Naive B cell (primary cell): ENCODE data around the gene ERC2. TPM values are rescaled to one million over a fixed set of nuclear protein-coding genes. Genes with fewer than 3 reads are reported as not detected.

Experiments
- ATAC-seq, 2 donors: fragments of 150-1000 bp; cut with Tn5 transposase; 2 replicates each; pipeline ENCODE4 v1.10.0; 2021; ENCODE audit warnings: low read depth in 2 of 2, mild to moderate bottlenecking in 2 of 2, moderate library complexity in 2 of 2
- DNase-seq: peaks from one replicate; pipeline ENCODE4 v3.0.0; 2022
- H3K27ac Mint-ChIP-seq, 6 donors: one replicate each; pipeline ENCODE4 v1.8.0; 2020 to 2022; ENCODE audit warnings: mild to moderate bottlenecking in 6 of 6, mixed read lengths in 6 of 6, moderate library complexity in 5 of 6, inconsistent platforms in 2 of 6
- H3K27me3 Mint-ChIP-seq, 3 donors: one replicate each; pipeline ENCODE4 v1.8.0; 2021 to 2022; ENCODE audit warnings: mixed read lengths in 3 of 3, mild to moderate bottlenecking in 1 of 3
- H3K36me3 Mint-ChIP-seq, 2 donors: one replicate each; pipeline ENCODE4 v1.8.0; 2020 to 2022; ENCODE audit warnings: mixed read lengths in 2 of 2, inconsistent platforms in 1 of 2, mild to moderate bottlenecking in 1 of 2
- H3K4me1 Mint-ChIP-seq, 3 donors: one replicate each; pipeline ENCODE4 v1.8.0; 2020 to 2022; ENCODE audit warnings: mixed read lengths in 3 of 3, inconsistent platforms in 1 of 3, mild to moderate bottlenecking in 1 of 3, moderate library complexity in 1 of 3
- H3K4me3 Mint-ChIP-seq, 8 donors: one replicate each; pipeline ENCODE4 v1.8.0; 2020 to 2022; ENCODE audit warnings: mild to moderate bottlenecking in 8 of 8, mixed read lengths in 8 of 8, moderate library complexity in 8 of 8, inconsistent platforms in 2 of 8
- H3K9me3 Mint-ChIP-seq, 7 donors: one replicate each; pipeline ENCODE4 v1.8.0; 2020 to 2022; ENCODE audit warnings: mixed read lengths in 7 of 7, mild to moderate bottlenecking in 5 of 7, inconsistent platforms in 2 of 7, moderate library complexity in 1 of 7
- polyA plus RNA-seq, 6 donors: library from polyadenylated mRNA; unstranded; fragments of 300-500 nt; fragmentation: Illumina TruSeq; gene quantifications; one replicate each; pipeline ENCODE4 v1.2.3, GENCODE V29; 2021; ENCODE audit warnings: low read depth in 6 of 6

ERC2 gene
- polyA plus RNA-seq, 6 donors from 2014 or later: not detected

- no peak for DNase-seq
- no peaks in the 10 kb centered on the region for H3K27me3 Mint-ChIP-seq
- no peak for ATAC-seq
- H3K36me3 Mint-ChIP-seq: no peaks in the 10 kb centered on the region
- peaks cover 0 to 1% (median 0%) of the 10 kb centered on the region in 7 donors for H3K9me3 Mint-ChIP-seq
- H3K4me1 Mint-ChIP-seq: no peaks in the 10 kb centered on the region
- no peak overlapping the region for H3K27ac Mint-ChIP-seq
- no peak overlapping the region for H3K4me3 Mint-ChIP-seq
Measured at GRCh38 chr3:56003129-56003528, 465.1 kb downstream of the ERC2 start.

DNA sequence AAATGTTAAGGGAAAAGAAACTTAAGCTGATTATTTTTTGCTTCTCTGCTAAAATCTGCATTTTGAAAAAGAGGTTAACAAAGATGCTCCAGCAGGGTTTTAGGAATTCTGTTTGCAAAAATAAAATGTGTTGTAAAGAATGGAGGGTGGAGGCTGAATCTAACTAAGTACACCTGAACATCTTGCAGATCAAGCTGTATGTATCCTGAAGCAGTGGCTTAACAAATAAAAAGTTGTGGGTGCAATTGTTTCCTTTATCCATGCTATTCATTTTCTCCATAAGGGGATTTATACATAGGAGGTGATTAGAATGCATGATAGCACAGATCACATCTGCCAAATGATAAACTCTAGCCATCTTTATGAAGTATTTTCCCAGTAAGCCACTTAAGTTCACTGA is 466.3 kb downstream of the ERC2 start:
- Mint-ChIP-seq H3K27ac (no peak overlapping the region), H3K9me3 (peaks cover 0 to 1% (median 0%) of the 10 kb centered on the region in 7 donors), H3K4me3 (no peak overlapping the region), H3K27me3 (no peaks in the 10 kb centered on the region), H3K36me3 (no peaks in the 10 kb centered on the region), H3K4me1 (no peaks in the 10 kb centered on the region)
- ATAC-seq (no peak), DNase-seq (no peak)

GRCh38 chr3:56001537-56001936 is 466.7 kb downstream of the ERC2 start:
- H3K4me3 Mint-ChIP-seq: no peak overlapping the region
- H3K27ac Mint-ChIP-seq: no peak overlapping the region
- no peaks in the 10 kb centered on the region for H3K36me3 Mint-ChIP-seq

DNA sequence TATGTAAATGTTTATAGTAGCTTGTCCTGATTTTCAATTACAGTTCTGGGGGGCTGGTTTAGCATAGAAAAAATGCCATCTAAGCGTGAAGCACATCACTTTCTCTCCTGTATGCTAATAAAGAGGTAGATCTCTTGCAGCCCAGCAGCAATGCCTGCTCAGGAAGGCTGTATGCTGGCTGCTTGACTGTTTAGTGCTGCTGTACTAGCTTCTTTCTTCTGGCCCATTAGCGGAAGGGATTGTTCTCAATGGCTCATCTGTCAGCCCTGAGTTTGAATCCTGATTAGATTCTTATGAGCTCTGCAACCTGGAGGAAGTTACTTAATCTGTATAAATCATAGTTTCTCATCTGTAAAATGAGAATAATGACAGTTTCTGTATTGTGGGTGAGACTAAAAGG is 478.9 kb downstream of the ERC2 start:
- no peak overlapping the region for H3K4me3 Mint-ChIP-seq
- no peak for ATAC-seq
- no peaks in the 10 kb centered on the region for H3K36me3 Mint-ChIP-seq
- H3K27me3 Mint-ChIP-seq: peaks cover 0 to 4% (median 4%) of the 10 kb centered on the region in 3 donors
- no peak overlapping the region for H3K27ac Mint-ChIP-seq
- DNase-seq: no peak
- no peaks in the 10 kb centered on the region for H3K4me1 Mint-ChIP-seq
- H3K9me3 Mint-ChIP-seq: peaks cover 0 to 3% (median 0%) of the 10 kb centered on the region in 7 donors

More at GRCh38 chr3:56001537-56001936, 466.7 kb downstream of the ERC2 start:
- no peaks in the 10 kb centered on the region for H3K27me3 Mint-ChIP-seq
- no peak for DNase-seq
- no peak for ATAC-seq
- H3K4me1 Mint-ChIP-seq: no peaks in the 10 kb centered on the region
- peaks cover 0 to 1% (median 0%) of the 10 kb centered on the region in 7 donors for H3K9me3 Mint-ChIP-seq

DNA sequence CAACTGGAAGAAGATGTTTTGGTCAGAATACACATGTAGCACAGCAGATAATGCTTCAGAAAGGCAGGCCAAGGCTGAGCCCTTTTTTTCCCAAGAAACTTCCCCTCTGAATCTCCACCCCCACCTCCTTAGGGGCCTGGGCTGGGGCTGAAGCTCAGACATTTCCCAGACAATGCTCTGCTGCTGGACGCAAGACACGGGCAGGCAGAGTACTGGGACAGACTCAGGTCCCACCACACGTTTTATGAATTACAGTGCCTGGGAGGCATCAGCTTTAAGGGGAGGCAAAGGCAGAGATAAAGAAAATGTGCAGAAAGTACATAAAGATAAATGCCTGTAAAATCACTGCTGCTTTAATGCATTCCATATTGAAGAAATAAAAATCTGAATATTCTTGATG is 479.4 kb downstream of the ERC2 start:
- Mint-ChIP-seq H3K4me3 (no peak overlapping the region), H3K4me1 (no peaks in the 10 kb centered on the region), H3K36me3 (no peaks in the 10 kb centered on the region), H3K9me3 (peaks cover 0 to 3% (median 0%) of the 10 kb centered on the region in 7 donors), H3K27me3 (peaks cover 0 to 4% (median 4%) of the 10 kb centered on the region in 3 donors), H3K27ac (no peak overlapping the region)
- DNase-seq: no peak
- ATAC-seq: no peak

- Mint-ChIP-seq H3K27ac (no peak overlapping the region), H3K36me3 (no peaks in the 10 kb centered on the region), H3K4me1 (no peaks in the 10 kb centered on the region), H3K4me3 (no peak overlapping the region), H3K27me3 (peaks cover 0 to 4% (median 0%) of the 10 kb centered on the region in 3 donors), H3K9me3 (peaks cover 0 to 4% (median 2%) of the 10 kb centered on the region in 7 donors)
- DNase-seq: no peak
- ATAC-seq: no peak
Measured at GRCh38 chr3:55984626-55985025, 483.6 kb downstream of the ERC2 start.

DNA sequence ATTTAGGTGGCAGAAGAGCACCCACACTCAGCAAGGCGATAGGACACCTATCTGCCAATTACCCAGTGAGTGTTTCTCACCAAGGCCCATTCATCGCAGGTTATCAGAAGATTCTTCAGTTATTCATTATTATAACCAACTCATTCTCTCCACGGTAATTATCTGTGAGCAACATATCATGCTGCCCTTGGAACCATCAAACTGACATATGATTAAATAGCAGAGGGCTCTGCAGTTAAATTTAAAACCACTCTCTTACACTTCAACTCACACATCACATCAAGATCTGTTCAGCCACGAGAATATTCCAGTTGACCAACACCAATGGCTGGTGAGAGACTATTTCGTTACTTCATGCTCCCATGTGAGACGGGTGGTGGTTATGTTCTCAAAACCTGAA is 489.3 kb downstream of the ERC2 start:
- DNase-seq (no peak), ATAC-seq (no peak)
- peaks cover 0 to 5% (median 3%) of the 10 kb centered on the region in 7 donors for H3K9me3 Mint-ChIP-seq
- no peaks in the 10 kb centered on the region for H3K4me1 Mint-ChIP-seq
- H3K4me3 Mint-ChIP-seq: no peak overlapping the region
- no peaks in the 10 kb centered on the region for H3K27me3 Mint-ChIP-seq
- H3K27ac Mint-ChIP-seq: no peak overlapping the region
- H3K36me3 Mint-ChIP-seq: no peaks in the 10 kb centered on the region

DNA sequence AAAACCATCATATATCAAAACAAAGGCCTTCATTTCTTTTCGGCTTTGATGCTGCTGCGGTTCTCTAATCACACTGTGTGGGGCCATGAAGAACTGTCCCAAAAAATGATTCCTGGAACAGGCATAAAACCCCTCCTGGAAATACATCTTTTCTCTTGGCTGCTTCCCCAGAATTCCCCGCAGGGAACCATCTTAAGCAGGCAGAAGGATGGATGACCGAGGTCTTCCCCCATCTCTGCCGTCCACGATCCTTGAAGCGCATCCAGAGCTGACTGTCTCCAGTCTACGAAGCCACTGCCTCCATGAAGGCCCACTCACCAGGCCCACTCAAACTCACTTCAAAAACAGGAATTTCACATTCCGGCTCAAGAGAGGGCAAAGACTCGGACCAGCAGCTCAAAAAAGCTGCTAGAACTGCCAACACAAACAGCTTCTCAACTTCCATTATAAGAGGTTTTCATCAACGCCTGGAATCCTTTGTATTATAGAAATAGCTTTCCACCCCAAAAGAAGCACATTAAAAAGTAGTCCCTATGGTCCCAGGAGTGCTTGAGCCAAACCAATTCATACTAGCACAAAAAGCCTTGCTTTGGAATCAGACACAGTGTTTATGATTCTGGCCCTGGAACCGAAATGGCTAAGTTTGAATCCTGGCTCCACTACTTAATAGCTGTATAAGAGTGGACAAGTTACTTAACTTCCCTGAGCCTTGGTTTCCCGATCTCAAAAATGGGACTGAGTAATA is 493.7 kb downstream of the ERC2 start:
- Mint-ChIP-seq H3K4me3 (peak overlapping the region in 1 of 8 donors; percentile 50), H3K9me3 (peaks cover 0 to 9% (median 2%) of the 10 kb centered on the region in 7 donors), H3K4me1 (no peaks in the 10 kb centered on the region), H3K27me3 (no peaks in the 10 kb centered on the region), H3K36me3 (no peaks in the 10 kb centered on the region), H3K27ac (no peak overlapping the region)
- no peak for ATAC-seq
- DNase-seq: no peak

DNA sequence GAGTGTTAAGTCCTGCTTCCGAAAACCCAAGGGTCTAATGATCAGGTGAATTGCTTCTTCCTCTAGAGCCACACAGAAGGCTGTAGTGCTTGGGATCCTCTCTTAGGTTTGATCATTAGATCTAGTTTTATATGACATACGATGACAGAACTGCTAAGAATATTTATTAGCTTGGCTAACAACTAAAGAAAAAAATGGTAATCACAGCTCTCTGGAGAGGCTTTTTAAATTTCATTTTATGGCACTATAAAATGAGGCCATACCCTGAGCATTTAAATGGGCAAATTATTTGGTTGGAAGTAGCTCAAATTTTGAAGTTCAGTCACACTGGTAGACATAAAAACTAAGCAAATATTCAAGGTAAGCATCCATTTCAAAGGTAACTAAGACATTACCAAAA is 498.6 kb downstream of the ERC2 start:
- ATAC-seq (no peak), DNase-seq (no peak)
- no peaks in the 10 kb centered on the region for H3K4me1 Mint-ChIP-seq
- no peak overlapping the region for H3K4me3 Mint-ChIP-seq
- H3K36me3 Mint-ChIP-seq: no peaks in the 10 kb centered on the region
- H3K9me3 Mint-ChIP-seq: peaks cover 0 to 14% (median 4%) of the 10 kb centered on the region in 7 donors
- no peaks in the 10 kb centered on the region for H3K27me3 Mint-ChIP-seq
- no peak overlapping the region for H3K27ac Mint-ChIP-seq

- Mint-ChIP-seq H3K27ac (no peak overlapping the region), H3K9me3 (peaks cover 0 to 14% (median 4%) of the 10 kb centered on the region in 7 donors), H3K4me3 (no peak overlapping the region), H3K27me3 (no peaks in the 10 kb centered on the region), H3K36me3 (no peaks in the 10 kb centered on the region), H3K4me1 (no peaks in the 10 kb centered on the region)
- DNase-seq (no peak), ATAC-seq (no peak)
Measured at GRCh38 chr3:55968331-55968730, 499.9 kb downstream of the ERC2 start.

DNA sequence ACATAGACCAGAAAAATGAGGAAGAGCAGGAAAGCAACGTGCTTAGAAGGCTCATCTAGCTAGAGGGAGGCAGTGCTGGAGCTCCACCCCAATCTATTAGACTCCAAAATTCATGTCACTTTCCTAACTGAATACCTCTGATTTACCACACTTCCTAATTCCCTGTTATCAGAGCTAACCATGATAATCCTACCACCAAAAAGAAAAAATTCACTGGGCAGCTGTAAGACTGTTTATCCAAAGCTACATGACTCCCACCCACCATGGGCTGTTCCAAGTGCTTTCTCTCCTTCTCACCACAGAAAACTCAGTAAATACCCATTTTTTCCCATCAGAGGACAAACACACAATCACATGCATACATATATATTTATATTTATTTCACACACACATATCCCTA is 501.7 kb downstream of the ERC2 start:
- H3K36me3 Mint-ChIP-seq: no peaks in the 10 kb centered on the region
- DNase-seq: no peak
- H3K27me3 Mint-ChIP-seq: no peaks in the 10 kb centered on the region
- H3K4me1 Mint-ChIP-seq: no peaks in the 10 kb centered on the region
- H3K4me3 Mint-ChIP-seq: no peak overlapping the region
- ATAC-seq: no peak
- peaks cover 0 to 13% (median 3%) of the 10 kb centered on the region in 7 donors for H3K9me3 Mint-ChIP-seq
- no peak overlapping the region for H3K27ac Mint-ChIP-seq

GRCh38 chr3:55965776-55966175 is 502.5 kb downstream of the ERC2 start:
- Mint-ChIP-seq H3K27ac (no peak overlapping the region), H3K27me3 (no peaks in the 10 kb centered on the region), H3K4me3 (no peak overlapping the region), H3K36me3 (no peaks in the 10 kb centered on the region), H3K4me1 (no peaks in the 10 kb centered on the region), H3K9me3 (peaks cover 2 to 13% (median 4%) of the 10 kb centered on the region in 7 donors)
- ATAC-seq (no peak), DNase-seq (no peak)

DNA sequence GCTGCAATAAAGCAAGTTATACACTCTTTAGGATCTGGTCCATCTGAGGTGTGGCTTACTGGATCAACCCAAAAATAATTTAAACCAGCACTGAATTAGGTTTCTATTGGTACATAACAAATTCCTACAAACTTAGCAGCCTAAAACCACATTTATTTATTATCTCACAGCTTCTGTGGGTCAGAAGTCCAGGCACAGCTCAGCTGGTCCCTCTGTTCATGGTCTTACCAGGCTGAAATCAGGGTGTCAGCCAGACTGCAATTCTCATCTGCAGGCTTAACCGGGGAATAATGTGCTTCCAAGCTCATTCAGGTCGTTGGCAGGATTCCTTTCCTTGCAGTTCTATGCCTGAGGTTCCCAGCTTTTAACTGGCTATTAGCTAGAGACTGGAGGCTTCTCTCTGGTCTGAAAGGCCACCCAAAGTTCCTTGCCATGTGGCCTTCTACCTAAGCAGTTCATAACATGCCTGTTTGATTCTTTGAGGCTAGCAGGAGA is 503.7 kb downstream of the ERC2 start:
- Mint-ChIP-seq H3K9me3 (peaks cover 3 to 17% (median 5%) of the 10 kb centered on the region in 7 donors), H3K27ac (no peak overlapping the region), H3K4me1 (no peaks in the 10 kb centered on the region), H3K36me3 (no peaks in the 10 kb centered on the region), H3K27me3 (no peaks in the 10 kb centered on the region), H3K4me3 (no peak overlapping the region)
- DNase-seq: no peak
- no peak for ATAC-seq

DNA sequence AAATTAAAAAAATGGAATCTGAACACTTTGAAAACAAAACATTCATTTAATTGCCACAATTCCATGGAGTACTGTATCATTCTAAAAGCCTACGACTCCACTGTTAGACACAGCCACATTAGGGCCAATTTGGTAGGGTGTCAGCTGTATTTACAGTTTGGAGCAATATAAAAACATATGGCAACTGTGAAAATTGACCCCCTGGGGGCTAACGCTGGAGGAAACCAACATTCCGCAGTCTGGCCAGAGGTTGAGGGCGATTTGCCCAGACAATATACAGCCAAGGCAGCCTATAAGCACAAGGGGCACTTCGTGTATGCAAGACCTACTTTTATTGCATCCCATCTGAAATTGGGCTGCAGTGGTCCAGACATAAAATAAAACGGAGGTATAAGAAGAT is 504.7 kb downstream of the ERC2 start:
- Mint-ChIP-seq H3K27ac (no peak overlapping the region), H3K4me3 (no peak overlapping the region), H3K9me3 (peaks cover 4 to 17% (median 5%) of the 10 kb centered on the region in 7 donors), H3K4me1 (no peaks in the 10 kb centered on the region), H3K27me3 (no peaks in the 10 kb centered on the region), H3K36me3 (no peaks in the 10 kb centered on the region)
- ATAC-seq (no peak), DNase-seq (no peak)
